ENCODE measurements around the gene DHRS7B.

- peak; percentile 59 for TF ChIP-seq CTCF (IDR thresholded peaks at IDR 0.05)
- no peak for TF ChIP-seq ZFX (IDR thresholded peaks at IDR 0.05; ENCODE audit: borderline replicate concordance)
Measured at GRCh38 chr17:21239680-21240368, 113.1 kb downstream of the DHRS7B start.

All from 22Rv1 (cell line).